Upper lobe of right lung (tissue), 1 donor: ENCODE results near the gene GNAT3. TPM values are rescaled to one million over a fixed set of nuclear protein-coding genes. Genes with fewer than 3 reads are reported as not detected.
A peak's percentile ranks its signal among the peaks of the same experiment; 100 is the strongest.

Experiments used
- ATAC-seq: fragments of 200-7000 bp; cut with Tn5 transposase; one replicate; pipeline ENCODE4 v1.9.1; 2020; ENCODE audit warnings: mild to moderate bottlenecking, moderate library complexity
- DNase-seq: peaks from one replicate; pipeline ENCODE4 v3.0.0-alpha.2; 2020
- H3K27ac ChIP-seq: fragments of 200-600 bp; one replicate; pipeline ENCODE4 v1.8.0; 2022
- H3K27me3 ChIP-seq: fragments of 200-600 bp; one replicate; pipeline ENCODE4 v1.8.0; 2022; ENCODE audit warnings: mild to moderate bottlenecking
- H3K36me3 ChIP-seq: fragments of 200-600 bp; one replicate; pipeline ENCODE4 v1.8.0; 2022
- H3K4me1 ChIP-seq: fragments of 200-600 bp; one replicate; pipeline ENCODE4 v1.8.0; 2022
- H3K4me3 ChIP-seq: fragments of 200-600 bp; one replicate; pipeline ENCODE4 v1.8.0; 2022; ENCODE audit warnings: mild to moderate bottlenecking
- H3K9me3 ChIP-seq: fragments of 200-600 bp; one replicate; pipeline ENCODE4 v1.8.0; 2022
- intact Hi-C: fragments of 100-400 bp; cut with DNase I; formaldehyde crosslinking; loops from one replicate; pipeline ENCODE4 v1.11.0; 2022
- total RNA-seq: library from RNA; stranded (reverse); fragmentation: NEBNext Ultra II Directional; extraction: Animal tissue kit (Norgen Biotek cat#: 25700); gene quantifications from one replicate; pipeline ENCODE4 v1.2.1, GENCODE V29; 2021
- TF ChIP-seq, protein P1 (sequence below): fragments of 200-600 bp; IDR thresholded peaks from one replicate; pipeline ENCODE4 v1.8.0; 2022; ENCODE audit warnings: antibody characterized with exemption
- donor health status: DM: no; HTN: yes; CAD: no; lungs with severe emphysema.

GNAT3 gene
- total RNA-seq, 1 donor from 2014 or later = not detected

DNA sequence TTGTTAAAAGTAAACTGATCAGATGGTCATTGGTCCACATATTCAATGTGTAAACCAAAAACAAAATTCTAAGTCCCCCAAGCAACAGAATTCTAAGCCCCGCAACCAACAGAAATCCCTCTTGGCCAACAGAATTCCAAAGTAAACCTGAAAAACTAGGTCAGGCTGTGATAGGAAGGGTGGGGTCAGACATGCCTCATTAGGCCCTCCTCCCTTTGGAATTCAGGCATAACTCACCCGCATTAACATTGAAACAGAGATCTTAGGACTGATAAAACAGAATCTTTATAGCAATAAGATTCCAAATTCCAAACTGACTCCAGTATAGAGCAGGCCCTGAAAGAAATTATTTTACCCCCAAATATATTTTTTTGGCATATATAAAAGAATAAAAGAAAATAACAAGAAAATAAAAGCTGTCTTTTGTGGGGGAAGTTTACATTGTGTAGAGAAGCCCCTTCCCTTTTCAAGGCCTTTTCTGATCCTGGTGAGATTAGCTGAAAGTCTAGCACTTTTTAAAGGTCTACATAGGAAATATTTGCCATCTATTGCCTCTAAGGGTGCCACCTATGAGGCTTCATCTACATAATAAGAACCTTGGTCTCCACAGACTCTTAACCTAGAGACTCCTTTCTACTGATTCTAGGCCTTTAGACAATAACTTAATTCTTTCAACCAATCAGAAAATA lies 30.5 kb downstream of the GNAT3 start:
- ATAC-seq = peak; percentile 27
- Histone ChIP-seq H3K9me3 (no peaks in the 10 kb centered on the region), H3K4me3 (no peak overlapping the region), H3K4me1 (no peaks in the 10 kb centered on the region), H3K36me3 (no peaks in the 10 kb centered on the region), H3K27me3 (no peaks in the 10 kb centered on the region), H3K27ac (no peak overlapping the region)
- TF ChIP-seq, protein P1, sequence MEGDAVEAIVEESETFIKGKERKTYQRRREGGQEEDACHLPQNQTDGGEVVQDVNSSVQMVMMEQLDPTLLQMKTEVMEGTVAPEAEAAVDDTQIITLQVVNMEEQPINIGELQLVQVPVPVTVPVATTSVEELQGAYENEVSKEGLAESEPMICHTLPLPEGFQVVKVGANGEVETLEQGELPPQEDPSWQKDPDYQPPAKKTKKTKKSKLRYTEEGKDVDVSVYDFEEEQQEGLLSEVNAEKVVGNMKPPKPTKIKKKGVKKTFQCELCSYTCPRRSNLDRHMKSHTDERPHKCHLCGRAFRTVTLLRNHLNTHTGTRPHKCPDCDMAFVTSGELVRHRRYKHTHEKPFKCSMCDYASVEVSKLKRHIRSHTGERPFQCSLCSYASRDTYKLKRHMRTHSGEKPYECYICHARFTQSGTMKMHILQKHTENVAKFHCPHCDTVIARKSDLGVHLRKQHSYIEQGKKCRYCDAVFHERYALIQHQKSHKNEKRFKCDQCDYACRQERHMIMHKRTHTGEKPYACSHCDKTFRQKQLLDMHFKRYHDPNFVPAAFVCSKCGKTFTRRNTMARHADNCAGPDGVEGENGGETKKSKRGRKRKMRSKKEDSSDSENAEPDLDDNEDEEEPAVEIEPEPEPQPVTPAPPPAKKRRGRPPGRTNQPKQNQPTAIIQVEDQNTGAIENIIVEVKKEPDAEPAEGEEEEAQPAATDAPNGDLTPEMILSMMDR = no peak
- no peak for DNase-seq
- intact Hi-C loops = no loop called here

DNA sequence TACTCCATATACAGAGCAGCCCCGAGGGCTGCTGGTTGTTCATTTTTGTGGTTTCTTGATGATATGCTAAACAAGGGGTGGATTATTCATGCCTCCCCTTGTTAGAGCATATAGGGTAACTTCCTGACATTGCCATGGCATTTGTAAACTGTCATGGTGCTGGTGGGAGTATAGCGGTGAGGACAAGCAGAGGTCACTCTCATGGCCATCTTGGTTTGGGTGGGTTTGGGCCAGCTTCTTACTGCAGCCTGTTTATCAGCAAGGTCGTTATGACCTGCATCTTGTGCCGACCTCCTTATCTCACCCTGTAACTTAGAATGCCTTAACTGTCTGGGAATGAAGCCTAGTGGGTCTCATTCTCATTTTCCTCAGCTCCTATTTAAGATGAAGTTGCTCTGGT lies 31.3 kb downstream of the GNAT3 start:
- TF ChIP-seq, protein P1 = no peak
- Histone ChIP-seq H3K4me1 (no peaks in the 10 kb centered on the region), H3K4me3 (no peak overlapping the region), H3K27me3 (no peaks in the 10 kb centered on the region), H3K27ac (no peak overlapping the region), H3K36me3 (no peaks in the 10 kb centered on the region), H3K9me3 (no peaks in the 10 kb centered on the region)
- DNase-seq = no peak
- ATAC-seq = no peak
- intact Hi-C loops = no loop called here

DNA sequence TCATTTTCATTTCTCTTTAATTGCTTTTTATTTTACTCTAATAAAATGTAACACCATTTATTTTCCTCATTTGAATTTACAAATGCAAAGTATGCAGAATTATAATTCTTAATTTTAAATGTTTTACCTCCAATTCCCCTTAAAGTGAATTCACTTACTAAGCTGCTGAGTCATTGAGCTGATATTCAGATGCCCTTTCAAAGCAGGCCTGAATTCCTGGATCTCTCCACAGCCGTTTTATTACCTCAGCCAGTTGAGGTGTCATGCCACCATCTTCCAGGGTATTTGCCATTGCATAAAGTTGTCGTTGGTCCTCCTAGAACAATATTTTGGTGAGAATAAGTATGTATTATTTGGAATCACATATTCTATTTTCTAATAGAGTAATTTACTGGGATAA lies 33.2 kb downstream of the GNAT3 start:
- H3K9me3 ChIP-seq = no peaks in the 10 kb centered on the region
- no peaks in the 10 kb centered on the region for H3K36me3 ChIP-seq
- DNase-seq = no peak
- no peaks in the 10 kb centered on the region for H3K27me3 ChIP-seq
- H3K4me3 ChIP-seq = no peak overlapping the region
- intact Hi-C loops = no loop called here
- no peak for ATAC-seq
- no peak overlapping the region for H3K27ac ChIP-seq
- TF ChIP-seq, protein P1 = no peak
- H3K4me1 ChIP-seq = no peaks in the 10 kb centered on the region

DNA sequence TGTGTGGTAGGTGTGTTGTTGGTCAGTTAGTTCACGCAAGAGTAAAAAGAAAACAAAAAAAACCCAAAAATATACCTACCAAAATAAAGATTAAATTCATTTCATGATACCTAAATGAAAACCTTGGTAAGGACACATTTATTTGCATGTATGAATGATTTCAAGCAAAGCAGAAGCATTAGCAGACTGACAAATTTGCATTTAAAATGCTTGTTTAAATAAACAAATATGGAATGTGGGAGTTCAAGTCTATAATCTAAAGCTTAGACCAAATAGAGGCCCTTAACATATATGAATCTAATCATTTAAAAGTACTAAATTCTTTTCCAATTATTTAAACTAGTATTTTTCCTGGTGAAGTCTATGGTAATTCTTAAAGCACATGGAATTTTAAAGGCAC lies 35.8 kb downstream of the GNAT3 start:
- Histone ChIP-seq H3K4me3 (no peak overlapping the region), H3K36me3 (no peaks in the 10 kb centered on the region), H3K27me3 (no peaks in the 10 kb centered on the region), H3K4me1 (no peaks in the 10 kb centered on the region), H3K9me3 (no peaks in the 10 kb centered on the region), H3K27ac (no peak overlapping the region)
- no peak for ATAC-seq
- DNase-seq = no peak
- TF ChIP-seq, protein P1 = no peak
- intact Hi-C loops = no loop called here

DNA sequence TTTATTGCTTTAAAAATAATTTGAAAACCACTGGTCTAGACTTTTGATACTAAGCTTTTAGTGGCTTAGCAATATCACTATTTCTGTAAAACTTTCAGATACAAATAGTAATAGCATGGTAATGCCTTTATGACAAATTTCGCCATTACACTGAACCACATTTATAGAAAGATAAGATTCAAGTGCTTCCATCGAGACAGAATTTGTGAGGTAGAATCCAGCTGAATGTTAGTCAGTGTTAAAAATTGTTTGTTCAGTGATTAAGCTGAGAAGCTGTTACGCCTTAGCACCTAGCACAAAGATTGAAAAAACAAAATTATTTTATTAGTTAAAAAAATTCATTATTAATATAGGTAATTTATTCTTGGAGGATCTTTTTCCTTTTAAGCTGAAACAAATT lies 36.5 kb downstream of the GNAT3 start:
- H3K27ac ChIP-seq = no peak overlapping the region
- no peaks in the 10 kb centered on the region for H3K9me3 ChIP-seq
- DNase-seq (no peak), ATAC-seq (no peak)
- no peaks in the 10 kb centered on the region for H3K4me1 ChIP-seq
- H3K36me3 ChIP-seq = no peaks in the 10 kb centered on the region
- TF ChIP-seq, protein P1 = no peak
- H3K4me3 ChIP-seq = no peak overlapping the region
- intact Hi-C loops = no loop called here
- no peaks in the 10 kb centered on the region for H3K27me3 ChIP-seq

DNA sequence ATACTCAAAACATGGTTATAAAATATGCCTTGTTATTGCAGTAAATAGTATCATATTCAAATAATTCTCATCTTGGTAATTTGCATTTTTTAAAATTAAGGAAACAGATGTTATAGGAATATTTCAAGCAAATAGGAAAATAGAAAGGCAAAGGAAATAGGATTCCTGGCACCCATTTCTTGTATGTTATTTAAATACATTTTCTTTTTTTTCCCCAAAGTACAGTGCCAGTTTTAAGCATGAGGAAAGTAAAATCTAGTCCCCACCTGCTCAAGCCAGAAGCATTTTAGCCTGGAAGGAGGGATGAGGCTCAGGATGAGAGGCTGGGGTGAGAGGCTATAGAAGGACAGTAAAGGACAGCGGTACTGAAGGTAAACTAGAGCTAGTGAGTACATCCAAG lies 38.1 kb downstream of the GNAT3 start:
- Histone ChIP-seq H3K4me1 (no peaks in the 10 kb centered on the region), H3K4me3 (no peak overlapping the region), H3K36me3 (no peaks in the 10 kb centered on the region), H3K27ac (no peak overlapping the region), H3K9me3 (no peaks in the 10 kb centered on the region), H3K27me3 (no peaks in the 10 kb centered on the region)
- intact Hi-C loops = no loop called here
- TF ChIP-seq, protein P1 = no peak
- no peak for DNase-seq
- ATAC-seq = no peak
